ENCODE data around the gene SMOC2.
"Not testable (repeated sequence)": the region's sequence is repeated elsewhere in the genome, so short reads cannot be mapped to it uniquely, and the experiment has no call there.

The SMOC2 gene

GRCh38 chr6:168684906-168685305 is 243.9 kb downstream of the SMOC2 start:
- no peak for DNase-seq (ENCODE audit: low spot score)
- TF ChIP-seq CTCF (IDR thresholded peaks at IDR 0.05; ENCODE audit: borderline replicate concordance, control extremely low read depth, extremely low read depth, insufficient read depth, missing control alignments): no peak
- in situ Hi-C loops (cut with MboI; ENCODE audit: low sequenced_read_pairs, unreplicated experiment): no loop called here

- DNase-seq (ENCODE audit: low spot score): no peak
- in situ Hi-C loops (cut with MboI; ENCODE audit: low sequenced_read_pairs, unreplicated experiment): no loop called here
- TF ChIP-seq CTCF (IDR thresholded peaks at IDR 0.05; ENCODE audit: borderline replicate concordance, control extremely low read depth, extremely low read depth, insufficient read depth, missing control alignments): no peak
These were observed 245.2 kb downstream of the SMOC2 start for GRCh38 chr6:168686029-168686738.

- no peak for DNase-seq (ENCODE audit: low spot score)
- in situ Hi-C loops (cut with MboI; ENCODE audit: low sequenced_read_pairs, unreplicated experiment): no loop called here
- TF ChIP-seq CTCF (IDR thresholded peaks at IDR 0.05; ENCODE audit: borderline replicate concordance, control extremely low read depth, extremely low read depth, insufficient read depth, missing control alignments): no peak
These were observed 246.1 kb downstream of the SMOC2 start for GRCh38 chr6:168686831-168687730.

- no peak for TF ChIP-seq CTCF (IDR thresholded peaks at IDR 0.05; ENCODE audit: borderline replicate concordance, control extremely low read depth, extremely low read depth, insufficient read depth, missing control alignments)
- in situ Hi-C loops (cut with MboI; ENCODE audit: low sequenced_read_pairs, unreplicated experiment): no loop called here
- no peak for DNase-seq (ENCODE audit: low spot score)
These were observed 249.3 kb downstream of the SMOC2 start for GRCh38 chr6:168690271-168690670.

- TF ChIP-seq CTCF (IDR thresholded peaks at IDR 0.05; ENCODE audit: borderline replicate concordance, control extremely low read depth, extremely low read depth, insufficient read depth, missing control alignments): no peak
- no peak for DNase-seq (ENCODE audit: low spot score)
- in situ Hi-C loops (cut with MboI; ENCODE audit: low sequenced_read_pairs, unreplicated experiment): no loop called here
These were observed 250.8 kb downstream of the SMOC2 start for GRCh38 chr6:168691774-168692173.

- in situ Hi-C loops (cut with MboI; ENCODE audit: low sequenced_read_pairs, unreplicated experiment): no loop called here
- DNase-seq (ENCODE audit: low spot score): no peak
- no peak for TF ChIP-seq CTCF (IDR thresholded peaks at IDR 0.05; ENCODE audit: borderline replicate concordance, control extremely low read depth, extremely low read depth, insufficient read depth, missing control alignments)
These were observed 251.4 kb downstream of the SMOC2 start for GRCh38 chr6:168692193-168692914.

- DNase-seq (ENCODE audit: low spot score); in situ Hi-C loops (cut with MboI; ENCODE audit: low sequenced_read_pairs, unreplicated experiment): not testable (repeated sequence)
These were observed 251.9 kb downstream of the SMOC2 start for GRCh38 chr6:168692915-168693257.

- DNase-seq (ENCODE audit: low spot score); in situ Hi-C loops (cut with MboI; ENCODE audit: low sequenced_read_pairs, unreplicated experiment): not testable (repeated sequence)
These were observed 253.8 kb downstream of the SMOC2 start for GRCh38 chr6:168694797-168695196.
